Ascending aorta (tissue), 2 donors: Measurements from ENCODE around the gene KLRF1. TPM values are rescaled to one million over a fixed set of nuclear protein-coding genes. Genes with fewer than 3 reads are reported as not detected.

Experiments
- DNase-seq, 2 donors: peaks; one replicate each; pipeline ENCODE4 v3.0.0-alpha.2; 2019; ENCODE audit warnings: low spot score in 2 of 2
- H3K27ac ChIP-seq, 2 donors: fragments of 200-600 bp; sonication (generic); one replicate each; pipeline ENCODE4 v1.5.1; 2016 to 2017; ENCODE audit warnings: mild to moderate bottlenecking in 1 of 2
- H3K27me3 ChIP-seq: fragments of 200-600 bp; sonication (generic); one replicate; pipeline ENCODE4 v1.5.1; 2017
- H3K36me3 ChIP-seq, 2 donors: fragments of 200-600 bp; sonication (generic); one replicate each; pipeline ENCODE4 v1.5.1; 2016
- H3K4me1 ChIP-seq, 2 donors: fragments of 200-600 bp; sonication (generic); one replicate each; pipeline ENCODE4 v1.5.1; 2016 to 2017; ENCODE audit warnings: mild to moderate bottlenecking in 1 of 2
- H3K4me3 ChIP-seq, 2 donors: fragments of 200-600 bp; sonication (generic); one replicate each; pipeline ENCODE4 v1.5.1; 2016 to 2017; ENCODE audit warnings: mild to moderate bottlenecking in 1 of 2
- H3K9me3 ChIP-seq, 2 donors: fragments of 200-600 bp; sonication (generic); one replicate each; pipeline ENCODE4 v1.5.1; 2016
- CTCF ChIP-seq, 3 experiments: fragments of 200-600 bp in 2 of 3; fragments of 450-650 bp in 1 of 3; sonication (generic) in 2 of 3; IDR thresholded peaks; one replicate each; pipeline ENCODE4 v1.5.1; 2016 to 2019; ENCODE audit warnings: antibody characterized with exemption in 3 of 3, mild to moderate bottlenecking in 1 of 3, moderate library complexity in 1 of 3
- intact Hi-C: fragments of 100-400 bp; cut with DNase I; formaldehyde crosslinking; loops from one replicate; pipeline ENCODE4 v1.15.1; 2023
- total RNA-seq: library from RNA; depleted of rRNA; stranded (reverse); fragments of >200 nt; gene quantifications from one replicate; pipeline ENCODE4 v1.1.0, GENCODE V29; 2016

KLRF1 gene
- total RNA-seq, 1 donor from 2014 or later, result not detected

DNA sequence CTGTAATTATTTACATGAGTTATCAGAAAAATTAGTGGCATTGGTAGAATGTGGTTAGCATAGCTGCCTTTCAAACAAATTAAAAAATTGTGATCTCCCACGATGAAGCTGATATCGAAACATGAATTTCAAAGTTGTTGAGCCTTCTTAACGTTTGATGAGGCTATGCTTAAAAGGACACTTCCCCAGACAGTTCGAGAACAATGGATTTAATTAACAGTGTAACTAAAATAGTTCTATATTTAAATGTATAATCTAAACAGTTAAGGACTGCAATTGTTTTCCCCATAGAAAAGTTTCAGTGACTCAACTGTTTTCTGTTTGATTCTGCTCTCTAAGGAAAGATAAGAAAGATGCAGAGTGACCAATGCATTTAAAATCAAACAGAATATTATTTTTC lies 40.2 kb downstream of the KLRF1 start:
- no peak for TF ChIP-seq CTCF (IDR thresholded peaks at IDR 0.05)
- Histone ChIP-seq H3K27ac (no peak overlapping the region), H3K4me1 (no peaks in the 10 kb centered on the region), H3K36me3 (no peaks in the 10 kb centered on the region), H3K9me3 (peaks cover 0 to 3% of the 10 kb centered on the region in 2 donors), H3K27me3 (no peaks in the 10 kb centered on the region), H3K4me3 (peak overlapping the region in 1 of 2 donors; percentile 52)
- intact Hi-C loops, result no loop called here
- DNase-seq, result no peak

GRCh38 chr12:9868311-9868801 lies 41.1 kb downstream of the KLRF1 start:
- peak overlapping the region; percentile 48 to 52 for H3K4me3 ChIP-seq
- H3K27me3 ChIP-seq, result no peaks in the 10 kb centered on the region
- no peaks in the 10 kb centered on the region for H3K36me3 ChIP-seq
- DNase-seq, result no peak
- no peaks in the 10 kb centered on the region for H3K9me3 ChIP-seq
- no peaks in the 10 kb centered on the region for H3K4me1 ChIP-seq
- intact Hi-C loops, result no loop called here
- H3K27ac ChIP-seq, result peak overlapping the region; percentile 39 to 46
- no peak for TF ChIP-seq CTCF (IDR thresholded peaks at IDR 0.05)

DNA sequence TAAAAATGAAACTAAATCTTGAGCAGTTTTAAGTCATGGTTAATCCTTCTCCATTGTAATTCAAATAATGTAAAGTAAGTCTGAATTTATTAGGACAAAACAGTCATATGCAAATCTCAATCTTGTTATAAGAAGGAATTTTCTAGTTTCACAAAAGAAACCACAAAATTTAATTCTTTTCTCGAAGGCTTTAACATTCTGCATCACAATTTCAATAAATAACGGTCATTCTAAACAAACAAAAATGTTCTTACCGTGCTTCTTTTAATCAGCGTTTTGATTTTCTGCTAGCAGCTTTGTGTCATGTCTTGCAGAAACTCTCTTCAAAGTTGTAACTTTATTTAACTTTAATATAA lies 41.6 kb downstream of the KLRF1 start:
- intact Hi-C loops, result no loop called here
- DNase-seq, result no peak
- no peaks in the 10 kb centered on the region for H3K27me3 ChIP-seq
- H3K4me1 ChIP-seq, result no peaks in the 10 kb centered on the region
- H3K4me3 ChIP-seq, result peak overlapping the region; percentile 48 to 52
- no peaks in the 10 kb centered on the region for H3K36me3 ChIP-seq
- H3K27ac ChIP-seq, result peak overlapping the region; percentile 46 to 58
- no peaks in the 10 kb centered on the region for H3K9me3 ChIP-seq
- TF ChIP-seq CTCF (IDR thresholded peaks at IDR 0.05), result no peak

DNA sequence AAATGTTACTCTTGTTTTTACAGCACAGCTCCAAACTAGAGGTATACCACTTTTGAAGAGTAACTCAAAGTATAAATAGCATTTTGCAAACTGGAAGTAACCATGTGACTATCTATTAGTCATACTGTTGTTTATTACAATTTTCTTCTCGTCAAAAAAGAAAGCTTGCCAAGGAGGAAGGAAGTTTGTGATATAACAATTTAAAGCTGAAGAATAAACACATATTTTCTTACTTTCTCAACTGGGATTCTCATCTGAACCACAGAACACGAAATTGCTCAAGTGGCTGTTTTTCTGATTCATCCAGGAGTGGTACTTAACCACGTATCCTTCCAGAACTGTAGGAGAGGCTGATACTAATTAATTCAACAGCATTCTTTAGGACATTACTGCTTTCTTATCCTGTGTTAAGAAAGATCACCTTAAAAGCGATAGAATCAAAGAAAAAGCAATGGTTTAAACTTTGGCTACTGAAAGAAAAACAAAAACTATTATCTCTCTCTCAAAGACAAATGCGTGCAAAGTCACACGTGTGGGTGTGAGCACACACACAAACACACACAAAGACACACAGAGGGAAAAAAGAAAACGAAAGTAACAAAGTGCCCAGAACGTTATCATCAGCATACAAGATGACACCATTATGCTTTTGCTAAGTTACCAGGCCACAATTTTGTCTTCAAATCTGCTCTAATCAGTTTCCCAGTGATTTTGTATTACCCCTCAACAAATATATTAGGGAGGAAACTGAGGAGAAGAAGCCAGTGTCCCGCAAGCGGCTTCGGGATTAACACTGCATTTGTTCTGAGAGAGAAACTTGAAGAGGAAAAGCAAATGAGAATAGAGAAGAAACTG lies 42.3 kb downstream of the KLRF1 start, which contains the start of gene CLEC2B:
Gene CLEC2B (minus strand): TSS at position 48 of the 855 bp plus-strand sequence.
- DNase-seq, result no peak
- intact Hi-C loops, result no loop called here
- Histone ChIP-seq H3K4me1 (no peaks in the 10 kb centered on the region), H3K27me3 (no peaks in the 10 kb centered on the region), H3K36me3 (no peaks in the 10 kb centered on the region), H3K9me3 (no peaks in the 10 kb centered on the region), H3K4me3 (peak within 1 kb of the TSS; percentile 48 to 52), H3K27ac (peak within 1 kb of the TSS; percentile 46 to 58)
- no peak for TF ChIP-seq CTCF (IDR thresholded peaks at IDR 0.05)

GRCh38 chr12:9870286-9870866 lies 43.1 kb downstream of the KLRF1 start:
- no peak for DNase-seq
- intact Hi-C loops, result no loop called here
- Histone ChIP-seq H3K36me3 (no peaks in the 10 kb centered on the region), H3K4me1 (no peaks in the 10 kb centered on the region), H3K9me3 (no peaks in the 10 kb centered on the region), H3K27ac (peak overlapping the region; percentile 46 to 58), H3K4me3 (peak overlapping the region; percentile 48 to 52), H3K27me3 (no peaks in the 10 kb centered on the region)
- TF ChIP-seq CTCF (IDR thresholded peaks at IDR 0.05), result no peak
